GM23248 (cell line): ENCODE results near the gene KRTAP13-4. TPM values are rescaled to one million over a fixed set of nuclear protein-coding genes. Genes with fewer than 3 reads are reported as not detected.
A peak's percentile ranks its signal among the peaks of the same experiment; 100 is the strongest.

Experiments used
- DNase-seq: peaks from one replicate; pipeline ENCODE4 v3.0.0-alpha.2; 2015
- H2AFZ ChIP-seq: fragments of 200-600 bp; sonication (generic); 2 replicates; pipeline ENCODE4 v1.6.1; 2016; ENCODE audit warnings: antibody characterized with exemption
- H3F3A ChIP-seq: fragments of 200-600 bp; sonication (generic); 2 replicates; pipeline ENCODE4 v1.6.1; 2016; ENCODE audit warnings: mild to moderate bottlenecking, antibody characterized with exemption, mixed run types; ENCODE audit not compliant: insufficient read depth
- H3K27ac ChIP-seq: fragments of 200-600 bp; sonication (generic); 2 replicates; pipeline ENCODE4 v1.5.1; 2016; ENCODE audit warnings: mild to moderate bottlenecking
- H3K27me3 ChIP-seq: fragments of 200-600 bp; sonication (generic); replicated peaks from 2 replicates; pipeline ENCODE4 v1.6.1; 2016; ENCODE audit warnings: mild to moderate bottlenecking; ENCODE audit not compliant: insufficient read depth
- H3K36me3 ChIP-seq: fragments of 200-600 bp; sonication (generic); 2 replicates; pipeline ENCODE4 v1.6.1; 2016; ENCODE audit warnings: low read depth, mild to moderate bottlenecking
- H3K4me1 ChIP-seq: fragments of 200-600 bp; sonication (generic); 2 replicates; pipeline ENCODE4 v1.6.1; 2016; ENCODE audit warnings: mild to moderate bottlenecking; ENCODE audit not compliant: insufficient read depth
- H3K4me2 ChIP-seq: fragments of 200-600 bp; sonication (generic); one replicate; pipeline ENCODE4 v1.6.1; 2016; ENCODE audit warnings: mild to moderate bottlenecking; ENCODE audit not compliant: unreplicated experiment
- H3K4me3 ChIP-seq: fragments of 200-600 bp; sonication (generic); 2 replicates; pipeline ENCODE4 v1.5.1; 2016; ENCODE audit warnings: mild to moderate bottlenecking
- H3K79me2 ChIP-seq: fragments of 200-600 bp; sonication (generic); 2 replicates; pipeline ENCODE4 v1.6.1; 2016; ENCODE audit warnings: mild to moderate bottlenecking; ENCODE audit not compliant: insufficient read depth
- H3K9ac ChIP-seq: fragments of 200-600 bp; sonication (generic); 2 replicates; pipeline ENCODE4 v1.6.1; 2016; ENCODE audit warnings: mild to moderate bottlenecking
- H3K9me2 ChIP-seq: fragments of 200-600 bp; sonication (generic); 2 replicates; pipeline ENCODE4 v1.6.1; 2016; ENCODE audit warnings: mixed run types, mild to moderate bottlenecking, moderate library complexity; ENCODE audit not compliant: insufficient read depth
- H3K9me3 ChIP-seq: fragments of 200-600 bp; sonication (generic); one replicate; pipeline ENCODE4 v1.6.1; 2017; ENCODE audit warnings: low read depth
- H4K20me1 ChIP-seq: fragments of 200-600 bp; sonication (generic); 2 replicates; pipeline ENCODE4 v1.6.0; 2016; ENCODE audit not compliant: insufficient read depth
- EZH2 ChIP-seq: fragments of 200-600 bp; sonication (generic); IDR thresholded peaks from 2 replicates; pipeline ENCODE4 v1.6.1; 2018; ENCODE audit warnings: antibody characterized with exemption, mild to moderate bottlenecking; ENCODE audit not compliant: insufficient read depth, poor library complexity, severe bottlenecking
- EZH2phosphoT487 ChIP-seq: fragments of 200-600 bp; sonication (generic); IDR thresholded peaks from 2 replicates; pipeline ENCODE4 v1.6.1; 2018; ENCODE audit warnings: antibody characterized with exemption, moderate library complexity, mild to moderate bottlenecking, low read depth; ENCODE audit not compliant: insufficient read depth
- WGBS, 2 experiments: methylation state at CpG; one replicate each; pipeline ENCODE4 v1.1.6; 2015 to 2017; ENCODE audit warnings: low lambda C conversion rate in 2 of 2, low coverage in 1 of 2; ENCODE audit errors: missing lambda C conversion rate in 2 of 2; 5-methylcytosine and 5-hydroxymethylcytosine counted together
- in situ Hi-C: fragments of 300-500 bp; cut with MboI; formaldehyde crosslinking; loops from 2 replicates; pipeline ENCODE4 v1.15.0; 2020
- polyA plus RNA-seq: library from polyadenylated mRNA; unstranded; fragments of >200 nt; fragmentation: Nextera tagmentation; extraction: Ambion mirVana; gene quantifications from 2 replicates; pipeline ENCODE4 v1.2.1, GENCODE V29; 2016
- total RNA-seq: library from RNA; depleted of rRNA; stranded (reverse); fragments of >200 nt; shearing (Covaris generic); gene quantifications from 2 replicates; pipeline ENCODE4 v1.2.3, GENCODE V29; 2014

Gene KRTAP13-4
- total and polyA plus RNA-seq, 2 experiments from 2014 or later, result not detected

GRCh38 chr21:30434033-30434631, 4.1 kb downstream of the KRTAP13-4 start:
- no peak overlapping the region for H3K4me2 ChIP-seq
- in situ Hi-C loops, result no loop called here
- H3K4me3 ChIP-seq, result no peak overlapping the region
- no peaks in the 10 kb centered on the region for H3K36me3 ChIP-seq
- no peak overlapping the region for H3K27ac ChIP-seq
- no peaks in the 10 kb centered on the region for H3F3A ChIP-seq
- no peak overlapping the region for H3K9ac ChIP-seq
- no peak for TF ChIP-seq EZH2
- DNase-seq, result peak; percentile 47
- H2AFZ ChIP-seq, result no peak overlapping the region
- no peaks in the 10 kb centered on the region for H3K4me1 ChIP-seq
- H4K20me1 ChIP-seq, result no peaks in the 10 kb centered on the region
- H3K9me3 ChIP-seq, result no peaks in the 10 kb centered on the region
- WGBS, 2 experiments, result 19 to 23% methylated on average over 10 of the region's 10 CpGs
- no peaks in the 10 kb centered on the region for H3K79me2 ChIP-seq
- no peaks in the 10 kb centered on the region for H3K9me2 ChIP-seq
- H3K27me3 ChIP-seq, result no peaks in the 10 kb centered on the region

- 20 to 29% methylated on average over 3 of the region's 3 CpGs for WGBS, 2 experiments
- H3K9me2 ChIP-seq, result no peaks in the 10 kb centered on the region
- H3K9me3 ChIP-seq, result no peaks in the 10 kb centered on the region
- DNase-seq, result no peak
- no peak overlapping the region for H2AFZ ChIP-seq
- in situ Hi-C loops, result no loop called here
- no peaks in the 10 kb centered on the region for H3K79me2 ChIP-seq
- no peaks in the 10 kb centered on the region for H3K4me1 ChIP-seq
- H3F3A ChIP-seq, result no peaks in the 10 kb centered on the region
- H4K20me1 ChIP-seq, result no peaks in the 10 kb centered on the region
- no peaks in the 10 kb centered on the region for H3K36me3 ChIP-seq
- no peak overlapping the region for H3K9ac ChIP-seq
- H3K27me3 ChIP-seq, result no peaks in the 10 kb centered on the region
- TF ChIP-seq EZH2 (no peak), EZH2phosphoT487 (no peak)
- no peak overlapping the region for H3K4me2 ChIP-seq
- H3K27ac ChIP-seq, result no peak overlapping the region
- no peak overlapping the region for H3K4me3 ChIP-seq
Measured at GRCh38 chr21:30437010-30437565, 7.1 kb downstream of the KRTAP13-4 start.

GRCh38 chr21:30439975-30440374, 10.0 kb downstream of the KRTAP13-4 start, which contains the start of gene KRTAP15-1:
KRTAP15-1 (plus strand) TSS chr21:30440275; CDS start chr21:30440328, 53 bp downstream.
- Histone ChIP-seq H3K4me2 (no peak within 1 kb of the TSS), H3K36me3 (no peaks in the 10 kb centered on the region), H3K4me3 (no peak within 1 kb of the TSS), H3K4me1 (no peaks in the 10 kb centered on the region), H4K20me1 (no peaks in the 10 kb centered on the region), H3K9me3 (no peaks in the 10 kb centered on the region), H2AFZ (no peak within 1 kb of the TSS), H3F3A (no peaks in the 10 kb centered on the region), H3K9me2 (no peaks in the 10 kb centered on the region), H3K27ac (no peak within 1 kb of the TSS), H3K79me2 (no peaks in the 10 kb centered on the region), H3K27me3 (no peaks in the 10 kb centered on the region), H3K9ac (no peak within 1 kb of the TSS)
- DNase-seq, result no peak
- WGBS, 2 experiments, result 57 to 59% methylated on average over 5 of the region's 5 CpGs
- in situ Hi-C loops, result no loop called here
- TF ChIP-seq EZH2 (no peak), EZH2phosphoT487 (no peak)

GRCh38 chr21:30443226-30443625, 13.2 kb downstream of the KRTAP13-4 start:
- in situ Hi-C loops, result no loop called here
- DNase-seq, result no peak

More at GRCh38 chr21:30443226-30443625, 13.2 kb downstream of the KRTAP13-4 start:
- no peaks in the 10 kb centered on the region for H3F3A ChIP-seq
- no peaks in the 10 kb centered on the region for H3K79me2 ChIP-seq
- no peaks in the 10 kb centered on the region for H3K36me3 ChIP-seq
- no peaks in the 10 kb centered on the region for H4K20me1 ChIP-seq
- no peak overlapping the region for H3K27ac ChIP-seq
- no peak overlapping the region for H2AFZ ChIP-seq
- H3K4me1 ChIP-seq, result no peaks in the 10 kb centered on the region
- no peak overlapping the region for H3K4me3 ChIP-seq
- no peak overlapping the region for H3K4me2 ChIP-seq
- H3K27me3 ChIP-seq, result no peaks in the 10 kb centered on the region
- H3K9me2 ChIP-seq, result no peaks in the 10 kb centered on the region
- H3K9ac ChIP-seq, result no peak overlapping the region
- H3K9me3 ChIP-seq, result no peaks in the 10 kb centered on the region
- TF ChIP-seq EZH2 (no peak), EZH2phosphoT487 (no peak)
